HG02884 (cell line): ENCODE measurements around the gene GXYLT1.
A peak's percentile ranks its signal among the peaks of the same experiment; 100 is the strongest.
"Not testable (repeated sequence)": the region's sequence is repeated elsewhere in the genome, so short reads cannot be mapped to it uniquely, and the experiment has no call there.

Experiments used
- ATAC-seq: cut with Tn5 transposase; IDR thresholded peaks from one replicate; pipeline ENCODE4 v1.9.1; 2021; ENCODE audit warnings: mild to moderate bottlenecking, moderate library complexity; ENCODE audit not compliant: unreplicated experiment

Gene GXYLT1

DNA sequence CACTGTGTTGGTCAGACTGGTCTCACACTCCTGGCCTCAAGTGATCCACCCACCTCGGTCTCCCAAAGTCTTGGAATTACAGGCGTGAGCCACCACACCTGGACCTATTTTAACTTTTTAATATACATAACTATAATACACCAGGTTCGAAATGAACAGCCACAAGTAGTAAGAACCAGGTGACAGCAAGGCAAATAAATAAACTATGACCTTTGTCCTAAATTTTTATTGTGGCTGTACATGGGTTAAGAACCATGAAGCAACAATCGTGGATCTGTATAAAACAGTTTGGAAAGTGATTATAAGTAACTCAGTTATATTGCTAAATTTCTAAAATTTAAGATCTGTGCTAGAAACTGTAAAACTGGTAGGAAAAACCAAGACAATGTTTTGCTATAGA, 41.5 kb downstream of the GXYLT1 start:
- ATAC-seq: no peak

DNA sequence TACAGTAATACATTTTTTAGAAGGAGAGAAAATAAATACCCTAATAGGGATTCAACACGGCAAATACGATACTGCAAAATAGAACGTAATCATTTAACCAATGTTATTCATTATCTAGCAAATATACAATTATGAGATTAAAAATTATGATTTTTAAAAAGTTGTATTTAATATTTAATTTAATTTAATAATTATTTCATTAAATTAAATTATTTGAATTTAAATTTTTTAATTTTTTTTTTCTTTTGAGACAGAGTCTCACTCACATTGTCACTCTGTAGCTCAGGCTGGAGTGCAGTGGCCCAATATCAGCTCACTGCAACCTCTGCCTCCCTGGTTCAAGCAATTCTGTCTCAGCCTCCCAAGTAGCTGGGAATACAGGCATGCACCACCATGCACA, 42.0 kb downstream of the GXYLT1 start:
- ATAC-seq: no peak

DNA sequence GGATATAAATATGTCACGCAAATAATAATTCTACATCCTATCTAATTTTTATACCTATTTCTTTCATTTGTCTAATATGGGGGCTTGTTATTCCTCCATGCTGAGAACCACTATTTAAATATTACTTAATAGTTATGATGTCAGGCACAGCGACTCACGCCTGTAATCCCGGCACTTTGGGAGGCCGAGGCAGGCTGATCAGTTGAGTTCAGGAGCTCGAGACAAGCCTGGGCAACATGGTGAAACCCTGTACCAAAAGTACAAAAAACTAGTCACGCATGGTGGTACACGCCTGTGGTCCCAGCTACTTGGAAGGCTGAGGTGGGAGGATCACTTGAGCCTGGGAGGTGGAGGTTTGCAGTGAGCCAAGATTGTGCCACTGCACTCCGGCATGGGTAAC, 45.2 kb downstream of the GXYLT1 start:
- ATAC-seq: no peak

DNA sequence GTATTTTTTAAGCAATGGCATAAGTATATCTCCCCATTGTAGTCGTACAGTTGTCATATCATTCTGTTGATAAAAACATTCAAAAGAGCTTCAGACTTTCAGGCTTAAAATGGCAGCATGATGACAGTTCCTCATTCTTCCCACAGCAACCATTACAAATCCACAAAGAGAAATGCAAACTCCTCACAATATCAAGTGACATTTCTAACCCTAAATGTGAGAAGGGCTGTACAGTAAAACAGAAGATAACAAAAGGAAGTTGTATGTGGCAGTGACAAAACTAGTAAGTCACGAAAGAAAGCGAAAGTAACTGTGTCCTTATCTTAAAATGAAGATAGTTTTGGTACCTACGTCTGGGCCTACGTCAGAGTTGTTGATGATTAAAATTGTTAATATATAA, 46.7 kb downstream of the GXYLT1 start:
- ATAC-seq: peak; percentile 91

DNA sequence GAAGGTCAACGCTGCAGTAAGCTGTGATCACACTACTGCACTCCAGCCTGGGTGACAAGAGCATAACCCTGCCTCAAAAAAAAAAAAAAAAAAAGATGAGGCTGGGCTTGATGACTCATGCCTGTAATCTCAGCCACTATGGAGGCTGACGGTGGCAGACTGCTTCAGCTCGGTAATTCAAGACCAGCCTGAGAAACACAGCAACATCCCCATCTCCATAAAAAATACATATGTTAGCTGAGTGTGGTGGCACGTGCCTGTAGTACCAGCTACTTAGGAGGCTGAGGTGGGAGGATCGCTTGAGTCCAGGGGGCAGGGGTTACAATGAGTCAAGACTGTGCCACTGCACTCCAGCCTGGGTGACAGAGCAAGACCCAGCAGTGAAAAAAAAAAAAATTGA, 50.4 kb downstream of the GXYLT1 start:
- ATAC-seq: no peak

DNA sequence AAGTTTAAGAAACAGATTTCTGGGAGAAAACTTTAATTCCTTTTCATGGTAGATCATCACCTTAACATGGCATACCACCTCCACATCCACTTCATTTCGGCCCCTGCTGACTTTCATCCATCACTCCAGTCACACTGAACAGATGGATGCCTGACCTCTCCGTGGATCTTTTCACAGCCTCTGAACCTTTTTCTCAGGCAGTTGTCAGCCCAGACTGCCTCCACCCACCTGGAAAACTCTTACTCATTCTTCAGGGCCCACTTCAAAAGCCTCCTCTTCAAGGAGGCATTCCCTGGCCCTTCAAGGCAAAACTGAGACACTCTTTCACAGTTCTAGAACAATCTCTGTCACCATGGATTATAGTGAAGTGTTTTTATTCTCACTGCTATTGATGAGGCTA, 52.9 kb downstream of the GXYLT1 start:
- no peak for ATAC-seq

DNA sequence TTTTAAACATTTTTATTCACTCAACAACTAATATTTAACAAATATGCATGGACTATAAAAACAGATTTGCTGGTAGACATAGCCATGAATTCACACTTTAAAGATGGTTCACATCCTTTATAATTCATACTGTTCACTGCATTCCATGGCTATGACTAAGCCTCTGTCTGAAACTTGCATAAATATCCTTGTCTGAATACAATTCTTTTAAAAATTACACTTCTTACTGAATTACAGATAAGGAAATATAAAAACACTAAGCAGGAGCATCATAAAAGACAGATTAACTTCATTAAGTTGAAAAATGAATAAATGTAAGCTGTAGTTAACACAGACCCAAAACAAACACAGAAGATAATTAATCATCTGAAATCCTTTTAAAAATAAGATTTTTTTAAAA, 53.8 kb downstream of the GXYLT1 start:
- ATAC-seq: no peak

DNA sequence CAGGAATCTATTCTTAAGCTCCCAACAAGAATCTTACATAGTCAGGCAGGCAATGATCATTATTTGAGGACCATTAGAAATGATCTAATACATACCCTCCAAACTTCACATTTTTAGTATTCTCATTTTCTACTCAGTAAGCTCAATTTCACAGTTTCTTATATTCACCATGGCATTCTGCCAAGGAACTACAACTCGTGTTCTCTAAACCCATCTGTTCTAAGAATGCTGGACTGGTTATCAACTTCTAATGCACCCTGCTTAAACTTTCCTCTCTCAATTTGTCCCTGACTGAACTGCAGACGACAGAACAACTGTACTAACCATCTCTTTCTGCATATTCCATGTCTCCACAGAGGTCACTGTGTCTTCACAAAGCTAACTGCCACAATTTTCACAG, 58.6 kb downstream of the GXYLT1 start:
- no peak for ATAC-seq

DNA sequence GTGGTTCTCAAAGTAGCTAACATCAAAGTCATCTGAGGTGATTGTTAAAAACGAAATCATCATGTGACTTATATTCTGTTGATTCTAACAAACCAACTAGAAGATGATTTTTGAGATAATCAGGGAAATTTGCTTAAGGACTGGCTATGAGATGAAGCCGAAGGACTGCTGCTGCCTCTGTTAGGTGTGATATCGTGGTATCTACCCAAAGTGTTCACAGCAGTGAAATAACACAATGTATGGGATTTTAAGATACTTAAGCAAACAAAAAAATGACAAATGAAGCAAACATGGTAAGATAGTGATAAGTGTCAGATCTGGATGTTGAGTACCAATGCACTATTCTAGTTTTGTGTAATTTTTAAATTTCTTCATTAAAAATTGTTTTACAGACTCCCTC, 59.1 kb downstream of the GXYLT1 start:
- ATAC-seq: no peak

DNA sequence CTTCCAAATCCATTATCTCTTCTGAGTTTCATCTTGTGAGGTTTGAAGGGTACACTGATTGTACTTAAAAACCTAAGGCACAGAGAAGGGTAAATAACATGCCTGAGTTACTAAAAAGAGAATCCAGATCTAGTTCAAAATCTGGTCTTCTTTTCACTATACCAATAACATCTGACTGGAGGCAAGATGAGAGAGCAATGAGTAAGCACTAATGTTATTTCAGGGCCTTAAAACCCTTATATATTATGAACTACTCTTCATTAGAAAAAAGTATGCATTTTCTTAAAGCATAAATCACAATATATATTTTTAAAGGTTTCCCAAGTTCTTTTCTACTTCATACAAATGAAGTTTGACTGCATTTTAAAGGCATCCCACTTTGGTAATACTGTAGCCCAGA, 60.2 kb downstream of the GXYLT1 start:
- ATAC-seq: no peak

DNA sequence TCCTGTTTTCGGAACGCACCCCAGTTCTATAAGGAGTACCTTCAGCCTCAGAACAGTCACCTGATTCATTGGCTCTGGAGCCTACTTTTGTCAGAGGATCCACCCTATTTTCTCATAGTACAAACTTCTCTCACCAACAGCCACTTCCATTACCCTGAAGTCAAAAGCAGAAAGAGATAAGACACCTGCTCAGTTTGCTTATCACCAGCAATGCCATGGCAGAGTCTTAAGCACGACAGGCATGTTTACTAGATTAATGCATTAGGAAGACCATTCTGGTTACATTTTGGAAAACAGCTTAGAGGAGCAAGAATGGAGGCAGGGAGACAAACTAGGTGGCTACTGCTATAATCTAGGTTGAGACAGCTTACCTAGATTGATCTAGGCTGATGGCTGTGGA, 67.7 kb downstream of the GXYLT1 start:
- no peak for ATAC-seq

DNA sequence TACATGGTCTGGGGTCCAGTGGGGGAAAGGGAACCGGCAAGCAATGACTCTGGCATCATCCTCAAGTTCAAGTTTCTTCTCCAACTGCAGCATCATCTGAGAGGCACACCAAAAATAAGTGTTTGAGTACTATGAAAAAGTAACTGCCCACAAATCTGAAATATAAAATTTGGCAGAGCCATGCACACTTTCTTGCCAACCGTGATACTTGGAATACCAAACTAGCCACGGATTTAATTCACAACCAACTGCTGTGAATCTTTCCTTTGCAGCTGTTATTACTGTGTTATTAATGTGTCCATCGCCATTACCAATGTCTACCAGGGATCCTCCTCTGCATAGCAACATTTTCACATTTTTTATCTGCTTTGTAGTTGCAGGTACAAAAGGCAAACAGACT, 74.6 kb downstream of the GXYLT1 start:
- no peak for ATAC-seq

DNA sequence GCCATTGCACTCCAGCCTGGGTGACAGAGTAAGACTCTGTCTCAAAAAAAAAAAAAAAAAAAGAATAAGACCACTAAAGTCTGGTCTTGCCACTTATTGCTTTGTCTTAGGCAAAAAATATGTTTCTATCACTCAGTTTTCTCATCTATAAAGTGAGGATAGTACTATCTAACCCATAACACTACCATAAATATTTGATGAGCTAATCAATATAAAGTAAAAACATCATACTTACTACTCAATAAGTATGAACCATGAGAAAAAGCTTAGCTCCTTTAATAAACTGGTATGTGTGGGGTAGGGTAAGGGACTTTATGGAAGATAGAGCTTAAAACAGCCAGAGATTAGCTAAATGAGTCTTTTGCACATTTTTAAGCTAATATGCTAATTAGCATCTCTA, 85.5 kb downstream of the GXYLT1 start:
- ATAC-seq: no peak

DNA sequence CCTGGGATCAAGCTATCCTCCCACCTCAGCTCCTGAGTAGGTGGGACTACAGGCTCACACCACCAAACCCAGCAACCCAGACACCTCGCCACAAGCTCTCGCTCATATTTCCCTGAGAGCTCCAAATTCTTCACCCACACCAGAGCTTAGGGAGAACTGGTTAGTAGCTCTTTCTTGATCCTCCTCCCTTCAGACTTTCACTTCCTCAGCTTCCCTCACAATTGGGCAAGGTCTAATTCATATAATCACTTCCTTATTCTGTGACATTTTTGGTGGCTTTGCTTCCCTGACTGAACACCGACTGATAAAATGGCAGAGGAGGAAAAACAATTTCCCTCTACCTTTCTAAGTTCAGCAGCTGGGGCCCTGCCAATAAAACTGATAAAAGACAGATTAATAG, 88.5 kb downstream of the GXYLT1 start:
- ATAC-seq: peak; percentile 96

DNA sequence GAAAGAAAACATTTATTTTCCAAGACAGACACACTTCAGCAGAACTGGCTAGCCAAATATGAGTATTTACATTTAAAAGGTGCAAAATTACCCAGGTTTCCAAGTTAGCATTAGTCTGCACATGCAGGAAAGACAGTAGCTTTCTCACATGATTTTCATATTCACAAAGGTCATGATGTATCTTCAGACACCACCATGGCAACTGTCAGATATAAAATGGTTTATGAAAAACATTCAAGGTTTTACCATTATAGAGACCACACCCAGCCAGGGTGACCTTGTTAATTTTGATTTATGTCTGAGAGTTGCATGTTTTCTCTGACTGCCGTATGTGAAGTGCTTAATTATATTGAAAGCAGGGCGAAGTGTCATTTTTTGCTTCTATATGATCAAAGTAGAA, 91.2 kb downstream of the GXYLT1 start:
- no peak for ATAC-seq

DNA sequence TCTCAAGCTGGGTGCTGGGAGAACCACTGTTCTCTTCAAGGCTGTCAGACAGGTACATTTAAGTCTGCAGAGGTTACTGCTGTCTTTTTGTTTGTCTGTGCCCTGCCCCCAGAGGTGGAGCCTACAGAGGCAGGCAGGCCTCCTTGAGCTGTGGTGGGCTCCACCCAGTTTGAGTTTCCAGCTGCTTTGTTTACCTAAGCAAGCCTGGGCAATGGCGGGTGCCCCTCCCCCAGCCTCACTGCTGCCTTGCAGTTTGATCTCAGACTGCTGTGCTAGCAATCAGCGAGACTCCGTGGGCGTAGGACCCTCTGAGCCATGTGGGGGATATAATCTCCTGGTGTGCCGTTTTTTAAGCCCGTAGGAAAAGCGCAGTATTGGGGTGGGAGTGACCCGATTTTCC, 95.7 kb downstream of the GXYLT1 start:
- not testable (repeated sequence) for ATAC-seq

DNA sequence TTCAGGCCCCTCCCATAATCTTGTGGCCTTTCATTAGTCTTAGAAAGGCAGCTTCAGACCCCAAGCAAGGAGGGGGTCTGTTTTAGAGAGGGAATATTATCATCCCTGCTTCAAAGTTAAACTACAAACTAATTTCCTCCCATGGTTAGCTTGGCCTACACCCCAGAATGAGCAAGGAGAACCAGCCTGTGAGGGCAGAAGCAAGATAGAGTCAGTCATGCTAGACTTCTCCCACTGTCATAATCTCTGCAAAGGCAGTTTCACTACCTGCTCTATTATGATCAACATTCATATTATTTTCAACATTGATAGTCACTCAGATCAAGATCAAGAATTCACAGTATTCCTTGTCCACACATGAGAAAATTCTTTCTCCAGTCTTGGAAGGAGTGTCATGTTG, 105.1 kb downstream of the GXYLT1 start:
- no peak for ATAC-seq

DNA sequence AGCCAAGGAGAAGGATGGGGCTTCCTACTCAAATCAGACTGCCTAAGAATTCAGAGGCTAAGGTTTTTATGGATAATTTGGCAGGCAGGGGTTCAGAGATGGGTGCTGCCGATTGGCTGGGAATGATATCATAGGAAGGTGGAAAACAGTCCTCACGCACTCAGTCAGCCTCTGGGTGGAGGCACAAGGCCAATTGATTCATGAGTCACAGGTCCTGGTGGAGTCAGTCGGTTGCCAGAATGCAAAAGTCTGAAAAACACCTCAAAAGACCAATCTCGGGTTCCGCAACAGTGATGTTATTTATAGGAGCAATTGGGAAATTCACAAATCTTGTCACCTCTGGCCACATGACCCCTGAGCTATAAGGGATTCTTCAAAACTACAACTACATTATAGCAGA, 105.5 kb downstream of the GXYLT1 start:
- no peak for ATAC-seq

DNA sequence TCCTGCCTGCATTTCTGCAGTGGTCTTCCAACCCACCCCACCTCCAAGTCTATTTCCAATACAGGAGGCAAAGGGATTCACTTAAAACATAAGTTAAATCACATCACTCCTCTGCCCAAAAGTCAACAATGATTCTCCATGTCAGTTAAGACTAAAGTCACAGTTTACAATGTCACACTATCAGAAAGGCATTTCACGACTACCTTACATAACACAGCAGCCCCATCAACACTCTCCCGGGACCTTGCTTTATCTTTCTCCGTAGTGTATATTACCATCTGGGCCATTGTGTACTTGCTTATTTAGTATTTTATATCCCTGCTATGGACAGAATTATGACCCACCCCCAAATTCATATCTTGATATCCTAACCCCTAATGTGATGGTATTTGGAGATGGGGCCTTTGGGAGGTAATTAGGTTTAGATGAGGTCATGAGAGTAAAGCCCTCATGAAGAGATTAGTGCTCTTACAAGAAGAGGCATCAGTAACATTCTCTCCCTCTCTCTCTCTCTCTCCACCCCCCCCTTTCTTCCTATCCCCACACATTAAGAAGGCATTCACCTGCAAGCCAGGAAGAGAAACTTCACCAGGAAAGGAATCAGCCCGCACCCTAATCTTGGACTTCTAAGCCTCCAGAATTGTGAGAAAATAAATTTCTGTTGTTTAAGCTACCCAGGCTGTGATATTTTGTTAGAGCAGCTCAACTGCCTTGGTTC, 112.7 kb downstream of the GXYLT1 start:
- ATAC-seq: no peak
